ENCODE data around the gene IP6K2.

The IP6K2 gene

GRCh38 chr3:48688737-48689075 lies 28.3 kb downstream of the IP6K2 start:
- no peak for DNase-seq (ENCODE audit: low read depth)

GRCh38 chr3:48688032-48688736 lies 28.8 kb downstream of the IP6K2 start:
- no peak for DNase-seq (ENCODE audit: low read depth)

GRCh38 chr3:48687220-48687678 lies 29.8 kb downstream of the IP6K2 start:
- DNase-seq (ENCODE audit: low read depth) = no peak

DNA sequence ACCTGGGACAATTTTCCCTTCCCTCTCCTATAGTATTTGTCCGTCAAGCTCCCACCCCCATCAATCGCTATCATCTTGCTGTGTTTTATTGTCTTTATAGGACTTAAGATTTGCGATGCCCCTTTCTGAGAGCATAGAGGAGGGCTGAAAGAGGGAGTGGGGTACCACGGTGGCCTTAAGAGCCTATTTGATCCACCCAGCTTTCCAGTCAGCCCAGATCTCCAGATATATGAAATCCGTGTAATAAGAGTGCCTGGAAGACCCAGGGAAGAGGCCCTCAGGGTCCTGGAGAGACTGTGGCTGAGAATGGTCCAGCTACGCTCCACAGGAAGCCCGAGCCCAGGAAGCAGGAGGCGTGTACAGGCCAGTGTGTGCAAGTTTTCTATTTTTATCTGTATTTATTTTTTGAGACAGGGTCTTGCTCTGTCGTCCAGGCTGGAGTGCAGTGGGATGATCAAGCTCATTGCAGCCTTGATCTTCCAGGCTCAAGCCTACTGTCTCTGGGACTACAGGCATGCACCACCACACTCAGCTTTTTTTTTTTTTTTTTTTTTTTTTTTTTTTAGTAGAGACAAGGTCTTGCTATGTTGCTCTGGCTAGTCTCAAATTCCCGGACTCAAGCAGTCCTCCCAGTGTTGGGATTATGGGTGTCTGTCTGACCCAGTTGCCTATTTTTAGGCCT lies 30.3 kb downstream of the IP6K2 start:
- no peak for DNase-seq (ENCODE audit: low read depth)

DNA sequence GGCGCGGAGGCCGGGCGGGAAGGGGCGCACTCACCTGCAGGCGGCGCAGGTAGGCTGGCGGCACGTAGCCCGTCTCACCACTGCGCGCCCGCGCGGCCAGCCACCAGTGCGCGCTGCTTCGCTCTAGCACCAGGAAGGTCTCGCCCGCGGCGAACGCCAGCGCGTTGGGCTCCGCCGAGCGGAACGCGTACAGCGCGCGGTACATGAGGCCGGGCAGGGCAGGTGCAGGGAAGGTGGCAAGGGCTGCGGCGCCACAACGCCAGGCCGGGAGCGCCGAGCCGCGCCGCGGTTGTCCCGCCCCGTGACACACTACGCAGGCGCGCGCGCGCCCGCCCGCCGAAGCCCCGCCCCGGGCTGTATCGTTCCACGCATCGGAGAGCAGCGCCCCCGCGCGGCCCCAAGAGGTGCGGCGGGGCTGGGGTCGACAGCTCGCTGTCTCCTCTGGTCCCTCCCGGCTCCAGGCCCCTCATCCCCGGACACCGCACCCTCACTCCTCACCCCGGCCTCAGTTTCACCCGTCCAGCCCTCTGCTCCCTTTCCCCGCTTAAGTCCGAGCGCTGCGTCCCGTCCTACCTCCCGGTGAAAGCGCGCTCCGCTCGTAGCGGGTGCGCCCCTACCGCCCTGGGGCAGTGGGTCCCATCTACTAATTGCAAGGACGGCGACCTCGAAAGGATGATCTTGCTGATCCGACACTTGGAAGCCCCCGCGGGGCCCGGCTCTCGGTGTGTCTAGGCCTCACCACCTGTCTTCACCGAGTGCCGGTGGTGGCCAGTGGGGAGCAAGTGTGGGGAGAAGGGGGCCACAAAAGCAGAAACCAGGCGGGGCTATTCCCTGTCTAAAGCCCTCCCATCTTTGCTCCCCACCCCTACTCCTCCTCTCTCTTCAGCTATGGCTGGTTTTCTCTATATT lies 31.2 kb downstream of the IP6K2 start, which contains the start of gene NCKIPSD:
Gene NCKIPSD, minus strand, starts transcription at position 313 of the 909 bp plus-strand sequence. Its CDS starts 108 bp downstream, at position 205.
- DNase-seq (ENCODE audit: low read depth) = peak; percentile 92

DNA sequence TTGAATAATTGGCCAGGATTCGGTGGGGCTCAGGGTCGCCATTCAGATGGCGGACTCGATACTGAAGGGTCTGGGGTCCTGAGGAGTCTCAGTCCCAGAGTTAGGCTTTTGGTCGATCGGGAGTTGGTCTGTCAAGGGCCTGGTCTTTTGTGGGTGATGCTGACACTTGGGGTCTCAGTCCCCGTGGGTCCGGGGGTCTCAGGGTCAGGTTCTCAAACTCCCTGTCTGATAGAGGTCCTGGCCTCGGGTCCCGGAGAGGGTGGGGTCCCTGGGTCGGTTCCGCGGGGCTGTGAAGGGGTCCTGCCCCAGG lies 31.8 kb downstream of the IP6K2 start:
- no peak for DNase-seq (ENCODE audit: low read depth)

GRCh38 chr3:48684480-48685143 lies 32.4 kb downstream of the IP6K2 start:
- no peak for DNase-seq (ENCODE audit: low read depth)

GRCh38 chr3:48684054-48684349 lies 33.0 kb downstream of the IP6K2 start:
- no peak for DNase-seq (ENCODE audit: low read depth)

DNA sequence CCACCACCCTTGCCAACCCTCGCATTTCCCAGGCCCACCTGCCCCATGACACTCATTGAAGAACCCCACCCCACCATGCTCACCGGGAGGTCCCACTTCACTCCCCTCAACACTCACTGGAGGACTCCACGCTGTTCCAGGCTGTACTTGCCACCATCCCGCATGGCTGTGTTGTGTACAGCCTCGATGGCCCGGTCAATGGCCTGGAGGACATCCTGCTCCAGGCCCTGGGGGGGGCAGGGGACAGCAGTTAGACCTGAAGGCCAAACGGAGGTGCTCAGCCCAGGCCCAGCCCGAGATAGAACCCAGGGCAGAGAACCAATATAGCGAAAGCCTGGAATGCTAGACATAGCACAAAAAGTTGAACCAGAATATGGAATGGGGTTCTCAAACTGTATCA lies 34.2 kb downstream of the IP6K2 start:
- no peak for DNase-seq (ENCODE audit: low read depth)

- no peak for DNase-seq (ENCODE audit: low read depth)
Observed at GRCh38 chr3:48681974-48682610, 34.9 kb downstream of the IP6K2 start.

GRCh38 chr3:48681541-48681880 lies 35.5 kb downstream of the IP6K2 start:
- DNase-seq (ENCODE audit: low read depth) = no peak

DNA sequence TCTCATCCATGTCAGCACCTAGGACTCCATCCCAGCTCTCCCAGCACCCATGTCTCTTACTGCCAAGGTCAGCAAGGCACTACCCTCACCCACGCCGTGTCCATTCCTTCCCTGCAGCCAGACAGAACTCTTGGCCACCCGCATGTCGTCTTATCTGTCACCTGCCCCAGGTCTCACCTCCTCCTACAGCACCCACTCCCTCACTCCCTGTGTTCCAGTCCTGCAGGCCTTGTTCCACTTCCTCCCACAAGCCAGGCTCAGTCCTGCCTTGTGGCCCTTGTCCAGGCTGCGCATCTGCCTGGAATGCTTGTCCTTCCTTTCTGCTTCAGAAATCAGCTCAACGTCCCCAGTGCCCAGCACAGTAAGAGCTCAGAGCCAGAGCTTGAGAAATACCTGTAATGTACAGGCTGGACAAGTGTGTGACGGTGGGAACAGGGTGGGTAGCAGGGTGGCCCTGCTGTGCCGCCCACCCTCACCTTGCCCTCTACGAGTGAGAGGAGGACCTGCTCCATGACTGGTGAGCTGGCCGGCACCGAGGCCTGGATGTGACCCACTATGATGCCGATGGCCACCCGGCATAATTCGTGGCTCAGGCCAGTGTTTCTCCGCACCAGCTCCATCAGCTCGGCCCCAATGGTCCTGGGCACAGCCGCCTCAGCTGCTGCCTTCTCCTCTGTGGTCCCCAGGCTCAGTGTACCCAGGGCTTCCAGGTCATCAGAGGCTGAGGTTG lies 36.0 kb downstream of the IP6K2 start:
- no peak for DNase-seq (ENCODE audit: low read depth)

GRCh38 chr3:48679411-48680391 lies 37.3 kb downstream of the IP6K2 start:
- DNase-seq (ENCODE audit: low read depth) = no peak

DNA sequence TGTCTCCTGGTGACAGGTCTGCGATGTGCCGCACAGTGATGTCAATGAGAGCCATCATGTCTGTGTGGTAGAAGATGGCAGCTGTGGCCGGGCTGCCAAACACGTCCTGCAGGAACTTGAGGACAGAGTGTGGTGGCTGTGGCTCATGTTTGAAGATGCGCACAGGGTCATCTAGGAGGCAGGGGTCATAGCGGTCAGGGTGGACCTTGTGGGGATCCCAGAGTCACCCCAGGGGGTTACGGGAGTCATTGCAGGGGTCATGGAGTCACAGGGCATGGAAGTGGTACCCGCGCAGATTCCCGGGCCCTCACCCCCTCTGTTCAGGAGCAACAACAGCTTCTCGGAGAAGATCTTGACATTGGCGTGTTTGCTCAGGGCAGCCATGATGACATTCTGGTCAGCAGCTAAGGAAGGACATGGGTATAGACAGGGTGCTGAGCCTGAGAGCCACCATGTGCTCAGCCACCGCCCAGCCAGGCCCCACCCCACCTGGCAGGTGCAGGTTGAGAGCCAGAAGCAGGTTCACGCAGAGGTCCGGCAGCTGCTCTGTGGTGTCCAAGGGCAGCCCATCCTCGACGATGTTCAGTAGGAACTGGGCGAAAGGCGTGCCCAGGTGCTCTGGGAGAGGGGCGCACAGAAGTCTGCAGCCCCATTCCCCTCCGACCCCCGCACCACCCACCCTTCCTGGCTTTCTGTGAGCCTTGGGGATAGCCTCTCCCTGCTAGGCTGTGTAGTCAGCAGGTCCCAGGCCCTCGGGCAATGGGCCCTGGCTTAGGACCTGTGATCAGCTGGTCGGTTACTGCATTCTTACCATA lies 38.2 kb downstream of the IP6K2 start:
- no peak for DNase-seq (ENCODE audit: low read depth)

- DNase-seq (ENCODE audit: low read depth) = no peak
Observed at GRCh38 chr3:48678056-48678455, 39.0 kb downstream of the IP6K2 start.

DNA sequence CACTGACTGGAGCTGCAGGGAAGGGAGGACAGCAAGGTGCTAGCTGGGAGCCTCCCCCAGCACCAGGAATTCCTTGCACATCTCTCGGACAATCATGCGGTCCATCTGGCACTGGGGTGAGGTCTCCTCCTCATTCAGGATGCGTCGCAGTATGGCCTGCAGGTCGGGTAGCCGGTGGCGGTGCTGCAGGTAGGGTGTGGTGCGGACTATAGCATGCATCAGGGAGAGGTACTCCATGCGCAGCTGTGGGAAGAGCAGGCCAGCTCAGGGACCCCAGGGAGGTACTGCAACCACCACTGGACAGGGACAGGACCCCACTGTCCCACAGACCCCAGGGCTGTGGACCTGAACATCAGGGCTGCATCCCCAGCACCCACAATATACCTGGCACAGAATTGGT lies 42.5 kb downstream of the IP6K2 start:
- DNase-seq (ENCODE audit: low read depth) = no peak

DNA sequence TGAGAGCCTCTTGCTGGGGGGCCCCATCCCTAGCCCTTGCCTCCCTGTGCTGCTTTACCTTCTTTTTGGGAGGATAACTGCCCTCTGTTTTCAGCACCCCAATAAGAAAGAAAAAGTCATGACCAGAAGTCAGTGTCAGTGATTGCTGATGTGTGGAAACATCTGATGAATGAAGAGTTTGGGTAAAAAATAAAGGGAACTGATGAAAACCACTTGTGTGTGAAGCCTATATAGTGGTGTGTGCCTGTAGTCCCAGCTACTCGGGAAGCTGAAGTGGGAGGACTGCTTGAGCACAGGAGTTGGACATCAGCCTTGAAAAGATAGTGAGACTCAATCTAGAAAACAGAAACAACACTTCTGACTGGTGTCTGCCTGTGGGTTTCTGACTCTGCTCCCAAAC lies 44.5 kb downstream of the IP6K2 start:
- no peak for DNase-seq (ENCODE audit: low read depth)

GRCh38 chr3:48664929-48665328 lies 52.1 kb downstream of the IP6K2 start:
- DNase-seq (ENCODE audit: low read depth) = no peak

- DNase-seq (ENCODE audit: low read depth) = no peak
Observed at GRCh38 chr3:48664313-48664644, 52.7 kb downstream of the IP6K2 start.

Data from activated T-cell treated with anti-CD3 and anti-CD28 coated beads for 1 hour (primary cell).